B cell (primary cell): ENCODE results near the gene GLG1. TPM values are rescaled to one million over a fixed set of nuclear protein-coding genes. Genes with fewer than 3 reads are reported as not detected.
"Not testable (repeated sequence)": the region's sequence is repeated elsewhere in the genome, so short reads cannot be mapped to it uniquely, and the experiment has no call there.

ENCODE experiments used
- ATAC-seq: fragments of 200-7000 bp; cut with Tn5 transposase; one replicate; pipeline ENCODE4 v1.10.0; 2021; ENCODE audit warnings: low read depth, mild to moderate bottlenecking, moderate number of reproducible peaks, moderate library complexity
- CTCF ChIA-PET: fragments of 350-600 bp; sonication (Branson Sonifier 250); formaldehyde crosslinking; loops from one replicate; lab custom pipeline; 2021; ENCODE audit warnings: antibody characterized with exemption, inconsistent platforms; lab: Charles Lee
- POLR2A ChIA-PET: fragments of 350-600 bp; sonication (Branson Sonifier 250); formaldehyde crosslinking; loops from one replicate; lab custom pipeline; 2021; ENCODE audit warnings: antibody characterized with exemption; lab: Charles Lee
- DNase-seq: peaks from one replicate; pipeline ENCODE4 v3.0.0; 2013
- H2AFZ ChIP-seq: 2 replicates; pipeline ENCODE4 v1.6.1; 2012; ENCODE audit warnings: mild to moderate bottlenecking, low read depth, low read length; ENCODE audit not compliant: insufficient read depth, poor library complexity, severe bottlenecking
- H3K27ac ChIP-seq, 2 donors: 1 replicate in 1 of 2; 2 replicates in 1 of 2; pipeline ENCODE4 v1.5.1; 2012 to 2013; ENCODE audit warnings: low read length in 2 of 2, mild to moderate bottlenecking in 2 of 2, moderate library complexity in 1 of 2
- H3K27me3 ChIP-seq, 4 experiments: fragments of 200-600 bp in 1 of 4; sonication (generic) in 1 of 4; replicated peaks in 1 of 4; 1 replicate in 2 of 4; 2 replicates in 2 of 4; pipeline versions ENCODE4 v1.6.1 to v1.7.0; 2013 to 2016; ENCODE audit warnings: low read length in 3 of 4, mild to moderate bottlenecking in 2 of 4, mixed read lengths in 1 of 4, moderate library complexity in 1 of 4; ENCODE audit not compliant: insufficient read depth in 4 of 4, control insufficient read depth in 3 of 4; ENCODE audit errors: control extremely low read depth in 1 of 4
- H3K36me3 ChIP-seq, 2 experiments: replicated peaks in 1 of 2; 1 replicate in 1 of 2; 2 replicates in 1 of 2; pipeline versions ENCODE4 v1.6.1 to v1.7.1; 2013; ENCODE audit warnings: low read length in 1 of 2; ENCODE audit not compliant: insufficient read depth in 2 of 2, control insufficient read depth in 1 of 2; ENCODE audit errors: control extremely low read depth in 1 of 2, extremely low read depth in 1 of 2
- H3K4me1 ChIP-seq, 2 donors: fragments of 200-600 bp in 1 of 2; sonication (generic) in 1 of 2; 1 replicate in 1 of 2; 2 replicates in 1 of 2; pipeline versions ENCODE4 v1.5.1 to v1.6.1; 2013 to 2017; ENCODE audit warnings: low read length in 2 of 2; ENCODE audit not compliant: control insufficient read depth in 2 of 2, insufficient read depth in 2 of 2
- H3K4me2 ChIP-seq: replicated peaks from 2 replicates; pipeline ENCODE3; 2012; ENCODE audit warnings: mild to moderate bottlenecking, low read depth, low read length; ENCODE audit not compliant: poor library complexity, severe bottlenecking
- H3K4me3 ChIP-seq, 5 experiments: fragments of 200-600 bp in 1 of 5; sonication (generic) in 1 of 5; 1 replicate in 3 of 5; 2 replicates in 2 of 5; pipeline versions ENCODE4 v1.5.1 to v1.7.0; 2011 to 2016; ENCODE audit warnings: low read length in 4 of 5, mild to moderate bottlenecking in 4 of 5, low read depth in 2 of 5, control low read depth in 1 of 5, moderate library complexity in 1 of 5; ENCODE audit not compliant: insufficient read depth in 1 of 5; ENCODE audit errors: control extremely low read depth in 1 of 5, extremely low read depth in 1 of 5
- H3K79me2 ChIP-seq: fragments of 200-600 bp; sonication (generic); one replicate; pipeline ENCODE4 v1.6.0; 2016; ENCODE audit warnings: low read length; ENCODE audit not compliant: control insufficient read depth, insufficient read depth
- H3K9ac ChIP-seq: fragments of 200-600 bp; sonication (generic); 2 replicates; pipeline ENCODE4 v1.6.1; 2017; ENCODE audit warnings: mild to moderate bottlenecking, low read length, moderate library complexity
- H3K9me3 ChIP-seq, 3 donors: one replicate each; pipeline versions ENCODE4 v1.6.1 to v1.7.1; 2013; ENCODE audit warnings: low read length in 2 of 3; ENCODE audit not compliant: control insufficient read depth in 2 of 3, insufficient read depth in 1 of 3; ENCODE audit errors: control extremely low read depth in 1 of 3
- H4K20me1 ChIP-seq: 2 replicates; pipeline ENCODE4 v1.6.0; 2012; ENCODE audit warnings: mild to moderate bottlenecking, low read length; ENCODE audit not compliant: insufficient read depth, control insufficient read depth, poor library complexity, severe bottlenecking
- H3K27ac Mint-ChIP-seq: one replicate; pipeline ENCODE4 v1.8.0; 2021; ENCODE audit warnings: mixed read lengths
- H3K27me3 Mint-ChIP-seq: one replicate; pipeline ENCODE4 v1.8.0; 2021; ENCODE audit warnings: mixed read lengths
- H3K4me1 Mint-ChIP-seq: one replicate; pipeline ENCODE4 v1.8.0; 2021; ENCODE audit warnings: mixed read lengths
- H3K4me3 Mint-ChIP-seq: one replicate; pipeline ENCODE4 v1.8.0; 2021; ENCODE audit warnings: mixed read lengths
- H3K9me3 Mint-ChIP-seq: one replicate; pipeline ENCODE4 v1.8.0; 2022; ENCODE audit warnings: mixed read lengths; ENCODE audit not compliant: insufficient read depth
- EZH2 ChIP-seq: IDR thresholded peaks from 2 replicates; pipeline ENCODE4 v1.6.1; 2012; ENCODE audit warnings: borderline replicate concordance, low read depth, mild to moderate bottlenecking, moderate library complexity, low read length; ENCODE audit not compliant: insufficient read depth, poor library complexity, severe bottlenecking
- WGBS: methylation state at CpG from one replicate; pipeline ENCODE4 v1.1.5; 2013; ENCODE audit warnings: missing lambda C conversion rate; ENCODE audit not compliant: insufficient coverage; 5-methylcytosine and 5-hydroxymethylcytosine counted together
- intact Hi-C: fragments of 100-400 bp; cut with micrococcal nuclease; formaldehyde crosslinking; loops from one replicate; pipeline ENCODE4 v1.10.0; 2022
- polyA plus RNA-seq: library from polyadenylated mRNA; depleted of rRNA; stranded (reverse); fragments of >200 nt; gene quantifications from 2 replicates; pipeline ENCODE4 v1.2.3, GENCODE V29; 2012
- total RNA-seq, 2 donors: library from RNA; stranded (reverse); fragments of 120-200 nt in 1 of 2; gene quantifications; 1 replicate in 1 of 2; 2 replicates in 1 of 2; pipeline versions ENCODE4 v1.2.3 to v1.2.4, GENCODE V29; 2013 to 2022
- TF ChIP-seq, protein P1 (sequence below): fragments of 200-600 bp; IDR thresholded peaks from one replicate; pipeline ENCODE4 v1.8.0; 2022; ENCODE audit warnings: antibody characterized with exemption, mild to moderate bottlenecking

Gene GLG1
- total and polyA plus RNA-seq, 2 donors (not counting 1 experiment from before 2014, with no cell fraction given) = 28.3 to 114 TPM

DNA sequence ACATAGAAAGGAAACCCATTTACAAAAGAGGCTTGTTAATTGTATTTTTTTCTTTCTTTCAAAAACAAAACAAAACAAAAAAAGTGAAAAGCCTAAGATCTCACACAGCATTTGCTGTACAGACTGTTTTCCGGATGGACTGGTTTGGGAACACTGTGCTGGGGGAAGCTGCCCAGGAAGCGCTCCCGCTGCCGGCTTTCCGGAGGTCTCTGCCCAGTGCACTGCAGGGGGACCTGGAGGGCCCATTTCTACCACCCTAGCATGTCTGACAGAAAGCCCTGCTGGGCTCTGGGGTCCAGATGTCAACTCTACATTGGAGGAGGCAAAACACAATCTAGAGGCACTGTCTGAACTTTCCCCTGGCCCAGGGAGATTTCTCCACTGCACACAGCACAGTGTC, 159.3 kb downstream of the GLG1 start:
- ChIA-PET POLR2A (no interaction called here), CTCF (no interaction called here)
- H3K27ac ChIP-seq = no peak overlapping the region
- no peak overlapping the region for H3K27ac Mint-ChIP-seq
- no peak overlapping the region for H3K9ac ChIP-seq
- intact Hi-C loops = no loop called here
- DNase-seq (no peak), ATAC-seq (no peak)
- no peak overlapping the region for H3K4me3 Mint-ChIP-seq
- no peaks in the 10 kb centered on the region for H3K9me3 ChIP-seq
- peaks cover 9% of the 10 kb centered on the region for H3K4me1 Mint-ChIP-seq
- no peaks in the 10 kb centered on the region for H3K27me3 ChIP-seq
- no peak overlapping the region for H2AFZ ChIP-seq
- H3K27me3 Mint-ChIP-seq = no peaks in the 10 kb centered on the region
- no peak overlapping the region for H3K4me3 ChIP-seq
- no peaks in the 10 kb centered on the region for H3K9me3 Mint-ChIP-seq
- peaks cover 0 to 32% of the 10 kb centered on the region in 2 experiments for H3K36me3 ChIP-seq
- peaks cover 4% of the 10 kb centered on the region for H4K20me1 ChIP-seq
- H3K79me2 ChIP-seq = no peaks in the 10 kb centered on the region
- no peak overlapping the region for H3K4me2 ChIP-seq
- TF ChIP-seq, protein P1, sequence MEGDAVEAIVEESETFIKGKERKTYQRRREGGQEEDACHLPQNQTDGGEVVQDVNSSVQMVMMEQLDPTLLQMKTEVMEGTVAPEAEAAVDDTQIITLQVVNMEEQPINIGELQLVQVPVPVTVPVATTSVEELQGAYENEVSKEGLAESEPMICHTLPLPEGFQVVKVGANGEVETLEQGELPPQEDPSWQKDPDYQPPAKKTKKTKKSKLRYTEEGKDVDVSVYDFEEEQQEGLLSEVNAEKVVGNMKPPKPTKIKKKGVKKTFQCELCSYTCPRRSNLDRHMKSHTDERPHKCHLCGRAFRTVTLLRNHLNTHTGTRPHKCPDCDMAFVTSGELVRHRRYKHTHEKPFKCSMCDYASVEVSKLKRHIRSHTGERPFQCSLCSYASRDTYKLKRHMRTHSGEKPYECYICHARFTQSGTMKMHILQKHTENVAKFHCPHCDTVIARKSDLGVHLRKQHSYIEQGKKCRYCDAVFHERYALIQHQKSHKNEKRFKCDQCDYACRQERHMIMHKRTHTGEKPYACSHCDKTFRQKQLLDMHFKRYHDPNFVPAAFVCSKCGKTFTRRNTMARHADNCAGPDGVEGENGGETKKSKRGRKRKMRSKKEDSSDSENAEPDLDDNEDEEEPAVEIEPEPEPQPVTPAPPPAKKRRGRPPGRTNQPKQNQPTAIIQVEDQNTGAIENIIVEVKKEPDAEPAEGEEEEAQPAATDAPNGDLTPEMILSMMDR = no peak
- TF ChIP-seq EZH2 = no peak
- peaks cover 0 to 7% of the 10 kb centered on the region in 2 donors for H3K4me1 ChIP-seq
- 93% methylated on average over 3 of the region's 5 CpGs for WGBS

DNA sequence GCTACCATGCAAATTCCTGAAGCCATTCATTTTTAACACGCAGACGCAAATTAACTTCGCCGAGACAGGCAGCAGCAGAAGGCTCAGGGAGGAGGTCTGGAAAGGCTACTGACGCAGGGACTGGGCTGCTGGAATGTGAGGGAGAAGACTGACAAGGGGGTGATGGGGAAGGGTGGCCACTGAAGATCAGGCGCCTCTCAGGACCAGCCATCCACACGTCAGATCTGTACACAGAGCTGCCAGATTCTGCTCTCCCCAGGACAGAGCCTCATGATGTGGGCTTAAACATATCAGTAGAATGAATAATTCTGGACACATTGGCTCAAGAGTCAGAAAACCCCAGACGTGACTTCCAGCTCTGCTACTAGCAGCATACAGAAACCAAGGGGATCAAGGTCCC, 160.0 kb downstream of the GLG1 start:
- no peak for DNase-seq
- intact Hi-C loops = no loop called here
- no peaks in the 10 kb centered on the region for H3K9me3 Mint-ChIP-seq
- Histone ChIP-seq H3K9ac (no peak overlapping the region), H3K36me3 (peaks cover 0 to 25% of the 10 kb centered on the region in 2 experiments), H3K4me2 (no peak overlapping the region), H3K9me3 (no peaks in the 10 kb centered on the region), H3K4me3 (no peak overlapping the region), H3K27ac (no peak overlapping the region), H3K27me3 (no peaks in the 10 kb centered on the region), H4K20me1 (peaks cover 4% of the 10 kb centered on the region), H3K79me2 (no peaks in the 10 kb centered on the region), H2AFZ (no peak overlapping the region), H3K4me1 (peaks cover 0 to under 1% of the 10 kb centered on the region in 2 donors)
- ChIA-PET POLR2A (no interaction called here), CTCF (no interaction called here)
- 96% methylated on average over 6 of the region's 8 CpGs for WGBS
- H3K4me3 Mint-ChIP-seq = no peak overlapping the region
- H3K27ac Mint-ChIP-seq = no peak overlapping the region
- no peaks in the 10 kb centered on the region for H3K27me3 Mint-ChIP-seq
- TF ChIP-seq, protein P1 = no peak
- no peak for TF ChIP-seq EZH2
- peaks cover 2% of the 10 kb centered on the region for H3K4me1 Mint-ChIP-seq
- ATAC-seq = no peak

DNA sequence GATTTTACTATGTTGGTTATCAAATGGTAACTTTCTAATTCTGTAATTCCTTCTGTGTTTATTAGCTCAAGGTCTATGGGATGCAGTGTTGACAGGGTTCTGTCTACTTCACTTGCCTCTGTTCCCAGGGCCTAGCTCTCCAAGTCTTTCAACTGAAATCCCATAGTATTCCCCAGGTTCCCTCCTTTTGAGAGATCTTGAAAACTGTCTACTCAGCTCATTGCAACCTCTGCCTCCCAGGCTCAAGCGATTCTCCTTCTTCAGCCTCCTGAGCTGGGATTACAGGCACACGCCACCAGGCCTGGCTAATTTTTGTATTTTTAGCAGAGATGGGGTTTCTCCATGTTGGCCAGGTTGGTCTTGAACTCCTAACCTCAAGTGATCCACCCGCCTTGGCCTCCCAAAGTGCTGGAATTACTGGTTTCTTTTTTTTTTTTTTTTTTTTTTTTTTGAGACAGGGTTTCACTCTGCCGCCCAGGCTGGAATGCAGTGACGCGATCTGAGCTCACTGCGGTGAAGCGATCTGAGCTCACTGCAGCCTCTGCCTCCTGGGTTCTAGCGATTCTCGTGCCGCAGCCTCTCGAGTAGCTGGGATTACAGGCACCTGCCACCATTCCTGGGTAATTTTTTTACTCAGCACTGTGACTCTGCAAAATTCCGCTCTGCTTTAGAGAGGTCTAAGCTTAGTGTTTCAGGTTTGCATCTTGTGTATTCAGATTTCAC, 163.1 kb downstream of the GLG1 start:
- H2AFZ ChIP-seq, POLR2A ChIA-PET, H3K79me2 ChIP-seq, H3K4me3 Mint-ChIP-seq, H3K27me3 Mint-ChIP-seq, H3K4me1 Mint-ChIP-seq, H3K9ac ChIP-seq, H3K36me3 ChIP-seq, DNase-seq, ATAC-seq, H3K27me3 ChIP-seq, H4K20me1 ChIP-seq, H3K4me2 ChIP-seq, H3K27ac Mint-ChIP-seq, H3K27ac ChIP-seq, CTCF ChIA-PET, H3K9me3 ChIP-seq, intact Hi-C loops, H3K4me3 ChIP-seq, H3K4me1 ChIP-seq, H3K9me3 Mint-ChIP-seq: not testable (repeated sequence)
- WGBS = 100% methylated on average over 8 of the region's 13 CpGs
